ENCODE data around the gene TAF5L. TPM values are rescaled to one million over a fixed set of nuclear protein-coding genes. Genes with fewer than 3 reads are reported as not detected.
A peak's percentile ranks its signal among the peaks of the same experiment; 100 is the strongest.

TAF5L gene
- total and polyA plus RNA-seq, 10 of the 15 experiments (the other 5 are each of a cell fraction or from before 2014, with no cell fraction given), result 1.1 to 26.2 (median 19.1) TPM

DNA sequence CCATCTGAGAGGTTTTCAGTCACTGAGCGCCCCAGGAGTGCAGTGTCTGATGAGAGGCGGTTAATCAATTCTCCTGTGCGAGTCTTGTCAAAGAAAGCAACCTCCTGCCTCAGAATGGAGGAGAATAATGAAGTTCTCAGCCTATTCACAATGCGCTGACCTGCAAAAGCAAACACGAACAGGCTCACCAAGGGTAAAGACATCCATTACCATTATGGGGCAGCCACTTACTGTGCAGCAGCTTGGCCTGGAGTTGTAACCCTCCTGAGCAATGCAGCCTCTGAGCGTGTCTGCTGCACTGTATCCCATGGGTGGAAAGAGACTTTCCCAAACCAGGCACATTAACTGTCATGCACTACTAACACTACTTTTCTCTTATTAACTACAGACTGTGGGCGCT is 78.4 kb downstream of the TAF5L start (continued):
- TF ChIP-seq SUPT20H (IDR thresholded peaks at IDR 0.05; ENCODE audit: borderline replicate concordance, control insufficient read depth, low read depth, low read length) (no peak), RFX5 (IDR thresholded peaks at IDR 0.05; ENCODE audit: low read depth, low read length) (no peak)

DNA sequence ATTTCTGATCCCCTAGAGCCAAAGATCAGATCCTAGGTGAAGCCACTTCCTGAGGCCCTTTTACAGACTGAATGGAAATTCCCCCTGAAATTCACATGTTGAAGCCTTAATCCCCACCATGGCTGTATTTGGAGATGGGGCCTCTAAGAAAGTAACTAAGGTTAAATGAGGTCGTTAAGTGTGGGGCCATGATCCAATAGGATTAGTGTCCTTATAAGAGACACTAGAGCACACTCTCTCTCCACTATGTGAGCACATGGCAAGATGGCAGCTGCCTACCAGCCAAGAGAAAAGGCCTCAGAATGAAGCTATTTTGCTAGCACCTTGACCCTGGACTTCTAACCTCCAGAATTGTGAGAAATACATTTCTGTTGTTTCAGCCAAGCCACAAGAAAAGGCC is 81.3 kb downstream of the TAF5L start:
- DNase-seq (ENCODE audit: low read depth, low spot score) (no peak), FAIRE-seq (no peak), ATAC-seq (peak; percentile 55)
- Histone ChIP-seq H3K4me2 (ENCODE audit: control insufficient read depth, insufficient read depth) (no peak overlapping the region), H3K4me3 (no peak overlapping the region), H3K27me3 (replicated peaks in 1 of 2; ENCODE audit: control insufficient read depth in 2 of 2, insufficient read depth in 2 of 2, low read length in 1 of 2) (no peaks in the 10 kb centered on the region), H3K4me1 (ENCODE audit: control insufficient read depth, insufficient read depth, low read length) (peaks cover 4% of the 10 kb centered on the region), H3K79me2 (ENCODE audit: control insufficient read depth, insufficient read depth, low read length) (no peaks in the 10 kb centered on the region; the same call in 1 of the 2 replicates), H2AFZ (ENCODE audit: control insufficient read depth, low read depth, low read length) (no peak overlapping the region), H3K27ac (ENCODE audit: control insufficient read depth, insufficient read depth) (no peak overlapping the region; the same call in 1 of the 2 replicates), H3K9me3 (replicated peaks; ENCODE audit: control insufficient read depth, insufficient read depth, low read length) (no peaks in the 10 kb centered on the region; the same call in 2 of the 3 replicates), H3K36me3 (ENCODE audit: control insufficient read depth in 2 of 2, insufficient read depth in 2 of 2, low read length in 1 of 2) (peaks cover 0 to 26% of the 10 kb centered on the region in 2 experiments), H3K9ac (ENCODE audit: control insufficient read depth, insufficient read depth, low read length) (no peak overlapping the region), H4K20me1 (ENCODE audit: control insufficient read depth, insufficient read depth) (no peaks in the 10 kb centered on the region)
- CTCF ChIA-PET, result no interaction called here
- 48% methylated on average over 1 of the region's 1 CpG for WGBS (ENCODE audit: insufficient coverage, insufficient replicate concordance, low lambda C conversion rate, missing lambda C conversion rate)
- RAD21 ChIA-PET (ENCODE audit: unreplicated experiment), result no interaction called here
- BruUV-seq (replicated peaks), result no TSS peak
- SMC1A ChIA-PET (ENCODE audit: uncharacterized antibody, unreplicated experiment), result no interaction called here
- no peak for TF ChIP-seq RELA (IDR thresholded peaks at IDR 0.05; ENCODE audit: borderline replicate concordance, partially characterized antibody)
- TF ChIP-seq, protein P1, sequence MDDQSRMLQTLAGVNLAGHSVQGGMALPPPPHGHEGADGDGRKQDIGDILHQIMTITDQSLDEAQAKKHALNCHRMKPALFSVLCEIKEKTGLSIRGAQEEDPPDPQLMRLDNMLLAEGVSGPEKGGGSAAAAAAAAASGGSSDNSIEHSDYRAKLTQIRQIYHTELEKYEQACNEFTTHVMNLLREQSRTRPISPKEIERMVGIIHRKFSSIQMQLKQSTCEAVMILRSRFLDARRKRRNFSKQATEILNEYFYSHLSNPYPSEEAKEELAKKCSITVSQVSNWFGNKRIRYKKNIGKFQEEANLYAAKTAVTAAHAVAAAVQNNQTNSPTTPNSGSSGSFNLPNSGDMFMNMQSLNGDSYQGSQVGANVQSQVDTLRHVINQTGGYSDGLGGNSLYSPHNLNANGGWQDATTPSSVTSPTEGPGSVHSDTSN (IDR thresholded peaks at IDR 0.05; ENCODE audit: insufficient replicate concordance, low read depth, low read length), result no peak
- TF ChIP-seq IKZF1 (conservative IDR thresholded peaks at IDR 0.05), result no peak
- no peak; the same call in 1 of the 2 replicates for TF ChIP-seq NR2F1 (conservative IDR thresholded peaks at IDR 0.05)
- TF ChIP-seq, protein P2, sequence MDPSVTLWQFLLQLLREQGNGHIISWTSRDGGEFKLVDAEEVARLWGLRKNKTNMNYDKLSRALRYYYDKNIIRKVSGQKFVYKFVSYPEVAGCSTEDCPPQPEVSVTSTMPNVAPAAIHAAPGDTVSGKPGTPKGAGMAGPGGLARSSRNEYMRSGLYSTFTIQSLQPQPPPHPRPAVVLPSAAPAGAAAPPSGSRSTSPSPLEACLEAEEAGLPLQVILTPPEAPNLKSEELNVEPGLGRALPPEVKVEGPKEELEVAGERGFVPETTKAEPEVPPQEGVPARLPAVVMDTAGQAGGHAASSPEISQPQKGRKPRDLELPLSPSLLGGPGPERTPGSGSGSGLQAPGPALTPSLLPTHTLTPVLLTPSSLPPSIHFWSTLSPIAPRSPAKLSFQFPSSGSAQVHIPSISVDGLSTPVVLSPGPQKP (IDR thresholded peaks at IDR 0.05; ENCODE audit: low read depth, low read length), result no peak
- TF ChIP-seq POLR2A (IDR thresholded peaks at IDR 0.05; ENCODE audit: low read depth, low read length), result no peak
- no peak for TF ChIP-seq BRCA1 (IDR thresholded peaks at IDR 0.05; ENCODE audit: low read depth, low read length)
- no peak for TF ChIP-seq JUNB (IDR thresholded peaks at IDR 0.05)
- no peak for TF ChIP-seq ZNF24 (IDR thresholded peaks at IDR 0.05)
- TF ChIP-seq IKZF2 (IDR thresholded peaks at IDR 0.05), result no peak
- no peak for TF ChIP-seq NR2C1 (IDR thresholded peaks at IDR 0.05)
- no peak for TF ChIP-seq TARDBP (IDR thresholded peaks at IDR 0.05; ENCODE audit: borderline replicate concordance)
- TF ChIP-seq NRF1 (conservative IDR thresholded peaks at IDR 0.05; ENCODE audit: low read depth, low read length), result no peak
- TF ChIP-seq, protein P3, sequence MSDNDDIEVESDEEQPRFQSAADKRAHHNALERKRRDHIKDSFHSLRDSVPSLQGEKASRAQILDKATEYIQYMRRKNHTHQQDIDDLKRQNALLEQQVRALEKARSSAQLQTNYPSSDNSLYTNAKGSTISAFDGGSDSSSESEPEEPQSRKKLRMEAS (IDR thresholded peaks at IDR 0.05; ENCODE audit: low read depth, low read length), result no peak
- TF ChIP-seq, protein P4, sequence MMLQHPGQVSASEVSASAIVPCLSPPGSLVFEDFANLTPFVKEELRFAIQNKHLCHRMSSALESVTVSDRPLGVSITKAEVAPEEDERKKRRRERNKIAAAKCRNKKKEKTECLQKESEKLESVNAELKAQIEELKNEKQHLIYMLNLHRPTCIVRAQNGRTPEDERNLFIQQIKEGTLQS (IDR thresholded peaks at IDR 0.05; ENCODE audit: borderline replicate concordance, extremely low read depth, low read depth, low read length), result no peak
- no peak for TF ChIP-seq YBX1 (IDR thresholded peaks at IDR 0.05)
- no peak for TF ChIP-seq RBBP5 (conservative IDR thresholded peaks at IDR 0.05)
- no peak for TF ChIP-seq SIN3A (IDR thresholded peaks at IDR 0.05; ENCODE audit: low read depth, low read length)
- no peak for TF ChIP-seq NR2C2 (IDR thresholded peaks at IDR 0.05; ENCODE audit: borderline replicate concordance, control insufficient read depth, insufficient read length, low read depth)
- POLR2A ChIA-PET, result no interaction called here
- in situ Hi-C loops (cut with MboI) (no loop called here), intact Hi-C loops (cut with micrococcal nuclease; ENCODE audit: unreplicated experiment) (no loop called here)

Measured in GM12878 (cell line).